ENCODE data around the gene TJAP1.
"Not testable (repeated sequence)": the region's sequence is repeated elsewhere in the genome, so short reads cannot be mapped to it uniquely, and the experiment has no call there.

Gene TJAP1

GRCh38 chr6:43454290-43454695 lies 23.1 kb upstream of the TJAP1 start:
- no peak for DNase-seq (ENCODE audit: low spot score)

GRCh38 chr6:43454696-43455530 lies 22.5 kb upstream of the TJAP1 start:
- peak; percentile 87 for DNase-seq (ENCODE audit: low spot score)

- peak; percentile 40 for DNase-seq (ENCODE audit: low spot score)
Measured at GRCh38 chr6:43455531-43456428, 21.6 kb upstream of the TJAP1 start, which contains the start of gene DLK2. DLK2 (minus strand) TSS chr6:43455548; CDS start chr6:43454825, 723 bp downstream.

- DNase-seq (ENCODE audit: low spot score) = no peak
Measured at GRCh38 chr6:43457643-43458042, 19.7 kb upstream of the TJAP1 start.

GRCh38 chr6:43458154-43458553 lies 19.2 kb upstream of the TJAP1 start:
- DNase-seq (ENCODE audit: low spot score) = not testable (repeated sequence)

- DNase-seq (ENCODE audit: low spot score) = no peak
Measured at GRCh38 chr6:43459535-43459934, 17.8 kb upstream of the TJAP1 start.

GRCh38 chr6:43460032-43460431 lies 17.3 kb upstream of the TJAP1 start:
- no peak for DNase-seq (ENCODE audit: low spot score)

GRCh38 chr6:43461936-43462335 lies 15.4 kb upstream of the TJAP1 start:
- no peak for DNase-seq (ENCODE audit: low spot score)

GRCh38 chr6:43464337-43464736 lies 13.0 kb upstream of the TJAP1 start:
- no peak for DNase-seq (ENCODE audit: low spot score)

GRCh38 chr6:43465948-43466347 lies 11.4 kb upstream of the TJAP1 start:
- no peak for DNase-seq (ENCODE audit: low spot score)

- not testable (repeated sequence) for DNase-seq (ENCODE audit: low spot score)
Measured at GRCh38 chr6:43467265-43467664, 10.1 kb upstream of the TJAP1 start.

- DNase-seq (ENCODE audit: low spot score) = no peak
Measured at GRCh38 chr6:43467752-43468151, 9.6 kb upstream of the TJAP1 start.

- no peak for DNase-seq (ENCODE audit: low spot score)
Measured at GRCh38 chr6:43468240-43468639, 9.1 kb upstream of the TJAP1 start.

- no peak for DNase-seq (ENCODE audit: low spot score)
Measured at GRCh38 chr6:43468748-43469681, 8.4 kb upstream of the TJAP1 start.

- DNase-seq (ENCODE audit: low spot score) = no peak
Measured at GRCh38 chr6:43469947-43470346, 7.4 kb upstream of the TJAP1 start.

GRCh38 chr6:43471399-43471798 lies 6.0 kb upstream of the TJAP1 start:
- DNase-seq (ENCODE audit: low spot score) = no peak

- DNase-seq (ENCODE audit: low spot score) = no peak
Measured at GRCh38 chr6:43472515-43472914, 4.9 kb upstream of the TJAP1 start.

GRCh38 chr6:43475516-43475915 lies 1.9 kb upstream of the TJAP1 start:
- no peak for DNase-seq (ENCODE audit: low spot score)

GRCh38 chr6:43476746-43477145 lies 624 bp upstream of the TJAP1 start:
- DNase-seq (ENCODE audit: low spot score) = no peak

GRCh38 chr6:43478008-43478372 lies 620 bp downstream of the TJAP1 start:
- DNase-seq (ENCODE audit: low spot score) = no peak

- no peak for DNase-seq (ENCODE audit: low spot score)
Measured at GRCh38 chr6:43481075-43481474, 3.7 kb downstream of the TJAP1 start.

Data from Ammon's horn (tissue), 1 donor.